ENCODE measurements around the gene FRRS1. TPM values are rescaled to one million over a fixed set of nuclear protein-coding genes. Genes with fewer than 3 reads are reported as not detected.
"Not testable (repeated sequence)": the region's sequence is repeated elsewhere in the genome, so short reads cannot be mapped to it uniquely, and the experiment has no call there.

Gene FRRS1
- total and polyA plus RNA-seq, 4 donors: 1.9 to 9.2 (median 4.4) TPM

DNA sequence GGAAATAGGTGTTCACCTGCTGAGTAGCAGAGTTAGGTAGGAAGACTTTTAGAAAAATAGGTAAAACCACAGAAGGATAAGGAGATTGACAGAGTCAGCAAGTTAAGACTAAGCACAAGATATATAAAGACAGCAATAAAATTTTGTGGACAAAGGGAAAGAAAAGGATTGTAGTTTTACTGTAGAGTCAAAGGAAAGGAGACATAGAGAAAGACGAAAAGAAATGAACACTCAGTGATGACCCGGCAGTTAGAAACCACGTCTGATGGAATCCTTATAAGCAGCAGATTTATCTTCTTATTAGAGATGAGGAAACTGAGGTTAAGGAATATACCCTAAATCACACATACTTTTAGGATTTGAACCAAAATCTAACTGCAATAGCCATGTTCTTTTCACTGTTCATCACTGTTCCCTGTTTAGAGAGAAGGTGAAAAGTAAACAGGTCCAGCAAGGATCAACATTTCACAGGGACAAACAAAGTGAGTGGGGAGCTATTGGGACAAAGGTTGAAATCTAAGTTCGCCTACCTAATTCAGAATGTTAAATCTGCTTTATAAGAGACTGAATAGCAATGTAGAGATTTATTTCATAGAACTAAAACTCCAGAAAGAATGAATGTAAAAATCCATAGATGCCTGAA lies 6.8 kb downstream of the FRRS1 start:
- Histone ChIP-seq H3K4me3 (ENCODE audit: low read length in 2 of 2) (no peak overlapping the region), H3K27ac (ENCODE audit: low read depth in 1 of 2, low read length in 2 of 2) (no peak overlapping the region), H3K4me1 (ENCODE audit: control insufficient read depth in 1 of 2, insufficient read depth in 2 of 2, low read length in 2 of 2) (peaks cover 3 to 10% of the 10 kb centered on the region in 2 donors), H3K27me3 (ENCODE audit: control insufficient read depth in 1 of 2, insufficient read depth in 2 of 2, low read length in 1 of 2) (no peaks in the 10 kb centered on the region), H3K36me3 (ENCODE audit: control insufficient read depth in 1 of 2, insufficient read depth in 2 of 2, low read length in 1 of 2) (no peaks in the 10 kb centered on the region), H3K9me3 (ENCODE audit: control insufficient read depth, low read length) (no peaks in the 10 kb centered on the region)
- DNase-seq (no peak), ATAC-seq (ENCODE audit: low FRiP score) (no peak)
- 82 to 93% methylated on average over 4 of the region's 4 CpGs for WGBS, 2 donors
- intact Hi-C loops (cut with DNase I): no loop called here

GRCh38 chr1:99758686-99759517 lies 7.5 kb downstream of the FRRS1 start:
- H3K36me3 ChIP-seq (ENCODE audit: control insufficient read depth in 1 of 2, insufficient read depth in 2 of 2, low read length in 1 of 2); intact Hi-C loops (cut with DNase I); H3K27ac ChIP-seq (ENCODE audit: low read depth in 1 of 2, low read length in 2 of 2): not testable (repeated sequence)

GRCh38 chr1:99758073-99758511 lies 8.3 kb downstream of the FRRS1 start:
- intact Hi-C loops (cut with DNase I): no loop called here
- WGBS, 2 donors: 31 to 35% methylated on average over 1 of the region's 1 CpG
- H3K27me3 ChIP-seq (ENCODE audit: control insufficient read depth in 1 of 2, insufficient read depth in 2 of 2, low read length in 1 of 2): no peaks in the 10 kb centered on the region
- no peak overlapping the region for H3K4me3 ChIP-seq (ENCODE audit: low read length in 2 of 2)
- peaks cover 3 to 10% of the 10 kb centered on the region in 2 donors for H3K4me1 ChIP-seq (ENCODE audit: control insufficient read depth in 1 of 2, insufficient read depth in 2 of 2, low read length in 2 of 2)
- no peaks in the 10 kb centered on the region for H3K36me3 ChIP-seq (ENCODE audit: control insufficient read depth in 1 of 2, insufficient read depth in 2 of 2, low read length in 1 of 2)
- H3K27ac ChIP-seq (ENCODE audit: low read depth in 1 of 2, low read length in 2 of 2): no peak overlapping the region
- DNase-seq: no peak
- no peaks in the 10 kb centered on the region for H3K9me3 ChIP-seq (ENCODE audit: control insufficient read depth, low read length)
- ATAC-seq (ENCODE audit: low FRiP score): no peak

More at GRCh38 chr1:99758686-99759517, 7.5 kb downstream of the FRRS1 start:
- H3K9me3 ChIP-seq (ENCODE audit: control insufficient read depth, low read length); H3K4me3 ChIP-seq (ENCODE audit: low read length in 2 of 2); DNase-seq; ATAC-seq (ENCODE audit: low FRiP score); H3K27me3 ChIP-seq (ENCODE audit: control insufficient read depth in 1 of 2, insufficient read depth in 2 of 2, low read length in 1 of 2): not testable (repeated sequence)
- H3K4me1 ChIP-seq (ENCODE audit: control insufficient read depth in 1 of 2, insufficient read depth in 2 of 2, low read length in 2 of 2): peaks cover 3 to 10% of the 10 kb centered on the region in 2 donors
- WGBS, 2 donors: 88 to 93% methylated on average over 8 of the region's 8 CpGs

- ATAC-seq (ENCODE audit: low FRiP score): peak; percentile 48
Observed at GRCh38 chr1:99756598-99756997, 9.8 kb downstream of the FRRS1 start.

DNA sequence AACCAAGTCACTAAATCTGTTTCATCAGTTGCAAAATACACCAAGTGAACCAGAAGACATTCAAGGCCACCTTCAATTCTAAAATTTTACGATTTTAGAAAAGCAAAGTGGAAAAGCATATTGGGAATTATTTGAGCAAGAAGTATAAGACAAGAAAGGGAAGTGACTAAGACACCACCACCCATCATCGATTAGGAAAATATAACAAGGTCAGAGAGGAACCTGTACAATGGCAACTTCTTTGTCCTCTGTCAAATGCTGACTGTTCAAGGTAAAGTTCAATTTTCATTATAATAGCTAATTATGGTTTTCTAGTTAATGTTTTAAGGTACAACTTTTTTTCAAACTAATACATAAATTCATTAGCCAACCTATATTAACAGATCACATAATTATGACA lies 10.8 kb downstream of the FRRS1 start:
- Histone ChIP-seq H3K36me3 (ENCODE audit: control insufficient read depth in 1 of 2, insufficient read depth in 2 of 2, low read length in 1 of 2) (no peaks in the 10 kb centered on the region), H3K27me3 (ENCODE audit: control insufficient read depth in 1 of 2, insufficient read depth in 2 of 2, low read length in 1 of 2) (no peaks in the 10 kb centered on the region), H3K4me3 (ENCODE audit: low read length in 2 of 2) (no peak overlapping the region), H3K4me1 (ENCODE audit: control insufficient read depth in 1 of 2, insufficient read depth in 2 of 2, low read length in 2 of 2) (peaks cover 0 to 3% of the 10 kb centered on the region in 2 donors), H3K9me3 (ENCODE audit: control insufficient read depth, low read length) (no peaks in the 10 kb centered on the region), H3K27ac (ENCODE audit: low read depth in 1 of 2, low read length in 2 of 2) (no peak overlapping the region)
- WGBS, 2 donors: 85 to 89% methylated on average over 2 of the region's 2 CpGs
- DNase-seq (no peak), ATAC-seq (ENCODE audit: low FRiP score) (no peak)
- intact Hi-C loops (cut with DNase I): no loop called here

More at GRCh38 chr1:99756598-99756997, 9.8 kb downstream of the FRRS1 start:
- no peaks in the 10 kb centered on the region for H3K27me3 ChIP-seq (ENCODE audit: control insufficient read depth in 1 of 2, insufficient read depth in 2 of 2, low read length in 1 of 2)
- peaks cover 0 to 3% of the 10 kb centered on the region in 2 donors for H3K4me1 ChIP-seq (ENCODE audit: control insufficient read depth in 1 of 2, insufficient read depth in 2 of 2, low read length in 2 of 2)
- no peak for DNase-seq
- H3K4me3 ChIP-seq (ENCODE audit: low read length in 2 of 2): no peak overlapping the region
- WGBS, 2 donors: 52 to 62% methylated on average over 3 of the region's 3 CpGs
- H3K36me3 ChIP-seq (ENCODE audit: control insufficient read depth in 1 of 2, insufficient read depth in 2 of 2, low read length in 1 of 2): no peaks in the 10 kb centered on the region
- H3K9me3 ChIP-seq (ENCODE audit: control insufficient read depth, low read length): no peaks in the 10 kb centered on the region
- H3K27ac ChIP-seq (ENCODE audit: low read depth in 1 of 2, low read length in 2 of 2): no peak overlapping the region
- intact Hi-C loops (cut with DNase I): no loop called here

DNA sequence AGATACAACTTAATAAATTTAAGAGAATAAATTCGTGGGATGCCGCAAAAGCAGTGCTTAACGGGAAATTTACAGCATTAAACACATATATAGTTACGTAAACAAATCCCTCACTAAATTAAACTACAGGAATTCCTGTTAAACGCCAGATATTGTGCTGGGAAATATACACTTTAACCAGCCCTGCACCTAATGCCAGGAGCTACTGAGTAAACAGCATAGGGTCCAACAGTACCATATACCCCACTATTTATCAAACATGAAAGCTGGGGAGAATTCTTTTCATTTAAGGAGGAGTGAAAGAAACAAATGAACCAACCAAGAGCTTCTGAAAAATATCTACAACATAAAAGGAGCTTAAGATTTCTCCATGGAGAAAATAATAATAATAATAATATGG lies 11.7 kb downstream of the FRRS1 start:
- intact Hi-C loops (cut with DNase I): no loop called here
- Histone ChIP-seq H3K27me3 (ENCODE audit: control insufficient read depth in 1 of 2, insufficient read depth in 2 of 2, low read length in 1 of 2) (no peaks in the 10 kb centered on the region), H3K9me3 (ENCODE audit: control insufficient read depth, low read length) (no peaks in the 10 kb centered on the region), H3K4me3 (ENCODE audit: low read length in 2 of 2) (no peak overlapping the region), H3K36me3 (ENCODE audit: control insufficient read depth in 1 of 2, insufficient read depth in 2 of 2, low read length in 1 of 2) (no peaks in the 10 kb centered on the region), H3K27ac (ENCODE audit: low read depth in 1 of 2, low read length in 2 of 2) (no peak overlapping the region), H3K4me1 (ENCODE audit: control insufficient read depth in 1 of 2, insufficient read depth in 2 of 2, low read length in 2 of 2) (peaks cover 0 to 3% of the 10 kb centered on the region in 2 donors)
- 86 to 89% methylated on average over 5 of the region's 5 CpGs for WGBS, 2 donors
- DNase-seq: no peak
- ATAC-seq (ENCODE audit: low FRiP score): no peak

DNA sequence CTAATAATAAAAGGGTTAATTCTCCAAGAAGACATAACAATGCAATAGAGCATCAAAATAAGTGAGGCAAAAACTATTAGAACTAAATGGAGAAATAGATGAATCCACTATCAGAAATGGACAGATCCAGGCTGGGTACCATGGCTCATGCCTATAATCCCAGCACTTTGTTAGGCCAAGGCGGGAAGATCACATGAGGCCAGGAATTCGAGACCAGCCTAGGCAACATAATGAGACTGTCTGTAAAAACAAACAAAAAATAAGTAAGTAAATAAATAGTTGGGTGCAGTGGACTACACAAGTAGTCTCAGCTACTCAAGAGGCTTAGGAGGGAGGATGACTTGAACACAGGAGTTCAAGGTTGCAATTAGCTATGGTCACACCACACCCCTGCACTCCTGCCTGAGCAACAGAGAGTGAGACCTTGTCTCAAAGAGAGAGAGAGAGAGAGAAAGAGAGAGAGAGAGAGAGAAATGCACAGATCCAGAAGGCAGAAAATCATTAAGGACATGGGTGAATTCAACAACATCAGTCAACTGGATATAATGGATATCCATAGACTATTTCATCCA lies 12.3 kb downstream of the FRRS1 start:
- no peaks in the 10 kb centered on the region for H3K9me3 ChIP-seq (ENCODE audit: control insufficient read depth, low read length)
- intact Hi-C loops (cut with DNase I): no loop called here
- no peak overlapping the region for H3K4me3 ChIP-seq (ENCODE audit: low read length in 2 of 2)
- H3K4me1 ChIP-seq (ENCODE audit: control insufficient read depth in 1 of 2, insufficient read depth in 2 of 2, low read length in 2 of 2): peaks cover 0 to 3% of the 10 kb centered on the region in 2 donors
- no peaks in the 10 kb centered on the region for H3K27me3 ChIP-seq (ENCODE audit: control insufficient read depth in 1 of 2, insufficient read depth in 2 of 2, low read length in 1 of 2)
- ATAC-seq (ENCODE audit: low FRiP score) (no peak), DNase-seq (no peak)
- WGBS, 2 donors: 94% methylated on average over 2 of the region's 2 CpGs
- H3K36me3 ChIP-seq (ENCODE audit: control insufficient read depth in 1 of 2, insufficient read depth in 2 of 2, low read length in 1 of 2): no peaks in the 10 kb centered on the region
- H3K27ac ChIP-seq (ENCODE audit: low read depth in 1 of 2, low read length in 2 of 2): no peak overlapping the region

DNA sequence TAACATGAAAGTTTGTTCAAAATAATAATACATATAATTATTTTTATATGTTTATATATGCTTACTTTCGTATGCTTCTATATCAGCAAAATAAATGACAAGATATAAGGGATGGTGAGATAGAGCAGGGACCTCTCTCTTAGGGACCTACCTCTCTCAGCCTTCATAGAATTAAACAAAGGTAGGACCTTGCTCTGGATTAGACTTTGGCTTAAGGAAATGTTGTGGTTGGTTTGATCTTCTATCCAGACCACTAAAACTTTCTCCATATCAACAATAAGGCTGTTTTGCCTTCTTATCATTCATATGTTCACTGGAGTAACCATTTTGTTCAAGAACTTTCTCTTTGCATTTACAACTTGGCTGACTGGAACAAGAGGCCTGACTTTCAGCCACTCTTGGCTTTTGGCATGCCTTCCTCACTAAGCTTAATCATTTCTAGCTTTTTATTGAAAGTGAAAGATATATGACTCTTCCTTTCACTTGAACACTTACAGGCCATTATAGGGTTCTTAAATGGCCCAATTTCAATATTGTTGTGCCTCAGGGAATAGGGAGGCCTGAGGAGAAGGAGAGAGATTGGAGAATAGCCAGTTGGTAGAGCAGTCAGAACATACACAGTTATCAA lies 14.4 kb downstream of the FRRS1 start:
- no peaks in the 10 kb centered on the region for H3K4me1 ChIP-seq (ENCODE audit: control insufficient read depth in 1 of 2, insufficient read depth in 2 of 2, low read length in 2 of 2)
- H3K27me3 ChIP-seq (ENCODE audit: control insufficient read depth in 1 of 2, insufficient read depth in 2 of 2, low read length in 1 of 2): no peaks in the 10 kb centered on the region
- 93 to 94% methylated on average over 1 of the region's 1 CpG for WGBS, 2 donors
- no peaks in the 10 kb centered on the region for H3K9me3 ChIP-seq (ENCODE audit: control insufficient read depth, low read length)
- H3K27ac ChIP-seq (ENCODE audit: low read depth in 1 of 2, low read length in 2 of 2): no peak overlapping the region
- no peak overlapping the region for H3K4me3 ChIP-seq (ENCODE audit: low read length in 2 of 2)
- ATAC-seq (ENCODE audit: low FRiP score) (no peak), DNase-seq (no peak)
- H3K36me3 ChIP-seq (ENCODE audit: control insufficient read depth in 1 of 2, insufficient read depth in 2 of 2, low read length in 1 of 2): no peaks in the 10 kb centered on the region
- intact Hi-C loops (cut with DNase I): no loop called here

Data from aorta (tissue), 5 donors.